A673 (cell line): ENCODE measurements around the gene HRK. TPM values are rescaled to one million over a fixed set of nuclear protein-coding genes. Genes with fewer than 3 reads are reported as not detected.

Experiments
- total RNA-seq: library from RNA; stranded (reverse); gene quantifications from 2 replicates; pipeline ENCODE4 v1.2.3, GENCODE V29; 2021

HRK gene
- total RNA-seq, 1 experiment from 2014 or later, result 0.37 TPM

Other genes starting within 250 kb of the HRK start
- 21.3 and 23.0 TPM in 2 replicates for gene SPRING1, start 143.4 kb downstream of the HRK start, total RNA-seq
- gene RNFT2, start 143.1 kb downstream of the HRK start, total RNA-seq, result 36.4 and 38.5 TPM in 2 replicates
- gene FBXW8, start 29.5 kb upstream of the HRK start, total RNA-seq, result 14.8 and 17.0 TPM in 2 replicates
- not detected in 2 replicates for gene TESC, start 218.0 kb upstream of the HRK start, total RNA-seq